WI38 (cell line): ENCODE measurements around the gene DYNC1I1.

Experiments
- H3K4me3 ChIP-seq: 2 replicates; pipeline ENCODE4 v1.5.1; 2011; ENCODE audit warnings: low read depth, mild to moderate bottlenecking, control low read depth, low read length
- TF ChIP-seq, protein P1 (sequence below): IDR thresholded peaks from 2 replicates; pipeline ENCODE4 v1.5.1; 2012; ENCODE audit warnings: low read depth, mild to moderate bottlenecking, control low read depth, low read length

Gene DYNC1I1

DNA sequence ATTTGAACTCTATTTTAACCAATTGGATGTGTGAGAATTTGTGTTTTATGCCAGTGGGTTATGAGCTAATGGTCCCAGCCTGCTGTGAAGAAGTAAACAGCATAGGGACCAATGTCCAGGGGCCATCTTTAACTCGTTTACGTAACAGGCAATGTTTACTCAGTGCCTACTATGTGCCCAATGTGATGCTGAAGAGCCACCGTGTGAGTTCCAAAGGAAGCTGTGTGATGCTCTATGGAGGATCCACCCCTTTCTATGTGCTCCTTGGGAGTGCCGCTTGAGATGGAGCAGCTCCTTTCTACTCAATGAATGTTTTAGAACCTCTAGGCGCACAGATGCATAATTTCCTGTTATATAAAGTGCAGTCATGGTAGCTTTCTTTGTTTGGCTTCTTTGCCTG is 21.3 kb downstream of the DYNC1I1 start:
- no peak overlapping the region for H3K4me3 ChIP-seq
- TF ChIP-seq, protein P1, sequence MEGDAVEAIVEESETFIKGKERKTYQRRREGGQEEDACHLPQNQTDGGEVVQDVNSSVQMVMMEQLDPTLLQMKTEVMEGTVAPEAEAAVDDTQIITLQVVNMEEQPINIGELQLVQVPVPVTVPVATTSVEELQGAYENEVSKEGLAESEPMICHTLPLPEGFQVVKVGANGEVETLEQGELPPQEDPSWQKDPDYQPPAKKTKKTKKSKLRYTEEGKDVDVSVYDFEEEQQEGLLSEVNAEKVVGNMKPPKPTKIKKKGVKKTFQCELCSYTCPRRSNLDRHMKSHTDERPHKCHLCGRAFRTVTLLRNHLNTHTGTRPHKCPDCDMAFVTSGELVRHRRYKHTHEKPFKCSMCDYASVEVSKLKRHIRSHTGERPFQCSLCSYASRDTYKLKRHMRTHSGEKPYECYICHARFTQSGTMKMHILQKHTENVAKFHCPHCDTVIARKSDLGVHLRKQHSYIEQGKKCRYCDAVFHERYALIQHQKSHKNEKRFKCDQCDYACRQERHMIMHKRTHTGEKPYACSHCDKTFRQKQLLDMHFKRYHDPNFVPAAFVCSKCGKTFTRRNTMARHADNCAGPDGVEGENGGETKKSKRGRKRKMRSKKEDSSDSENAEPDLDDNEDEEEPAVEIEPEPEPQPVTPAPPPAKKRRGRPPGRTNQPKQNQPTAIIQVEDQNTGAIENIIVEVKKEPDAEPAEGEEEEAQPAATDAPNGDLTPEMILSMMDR, result no peak

- no peak overlapping the region for H3K4me3 ChIP-seq
- TF ChIP-seq, protein P1, result peak; percentile 16; the same call in 1 of the 2 replicates
These were observed 22.7 kb downstream of the DYNC1I1 start for GRCh38 chr7:95794917-95795515.

DNA sequence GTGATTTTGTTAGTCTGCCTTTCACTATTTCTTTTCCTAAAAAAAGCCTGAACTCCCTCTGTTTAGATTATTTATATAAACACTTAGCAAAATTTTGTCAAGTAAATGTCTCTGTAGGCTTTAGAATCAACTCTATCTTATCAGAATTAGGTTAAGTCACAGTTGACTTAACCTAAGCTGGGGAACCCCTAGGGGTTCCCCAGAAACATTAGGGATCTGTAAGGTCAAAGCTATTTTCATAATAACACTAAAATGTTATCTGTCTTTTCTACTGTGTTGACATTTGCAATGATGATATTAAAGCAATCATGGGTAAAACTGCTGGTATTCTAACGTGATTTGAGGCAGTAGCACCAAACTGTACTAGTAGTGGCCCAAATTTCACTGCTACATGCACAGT is 24.3 kb downstream of the DYNC1I1 start:
- no peak overlapping the region for H3K4me3 ChIP-seq
- TF ChIP-seq, protein P1, result no peak

DNA sequence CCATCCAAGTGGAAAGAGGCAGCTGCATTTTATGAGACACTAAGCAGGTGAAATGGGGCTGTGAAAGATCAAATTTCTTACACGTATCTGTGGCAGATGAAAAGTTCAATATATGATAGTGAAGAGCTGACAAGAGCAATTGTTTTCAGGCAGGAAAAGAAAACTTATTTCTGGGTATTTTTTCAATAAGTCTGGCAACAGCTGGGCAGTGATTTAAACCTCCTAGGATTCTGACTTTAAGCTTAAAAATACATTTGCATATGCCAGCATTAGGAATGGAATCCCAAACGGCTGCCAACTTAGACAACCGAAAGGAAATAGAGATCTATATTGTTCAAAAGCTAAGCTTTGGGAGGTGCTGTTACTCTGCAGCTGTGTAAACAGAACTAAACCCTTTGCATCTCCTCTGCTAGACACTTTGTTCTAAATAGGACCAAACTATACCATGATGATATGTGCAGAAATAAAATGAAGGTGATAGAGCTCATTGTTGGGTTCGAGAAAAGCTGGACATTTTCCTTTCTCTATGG is 26.1 kb downstream of the DYNC1I1 start:
- H3K4me3 ChIP-seq, result no peak overlapping the region
- TF ChIP-seq, protein P1, result no peak

GRCh38 chr7:95800787-95801186 is 28.4 kb downstream of the DYNC1I1 start:
- TF ChIP-seq, protein P1, result no peak

DNA sequence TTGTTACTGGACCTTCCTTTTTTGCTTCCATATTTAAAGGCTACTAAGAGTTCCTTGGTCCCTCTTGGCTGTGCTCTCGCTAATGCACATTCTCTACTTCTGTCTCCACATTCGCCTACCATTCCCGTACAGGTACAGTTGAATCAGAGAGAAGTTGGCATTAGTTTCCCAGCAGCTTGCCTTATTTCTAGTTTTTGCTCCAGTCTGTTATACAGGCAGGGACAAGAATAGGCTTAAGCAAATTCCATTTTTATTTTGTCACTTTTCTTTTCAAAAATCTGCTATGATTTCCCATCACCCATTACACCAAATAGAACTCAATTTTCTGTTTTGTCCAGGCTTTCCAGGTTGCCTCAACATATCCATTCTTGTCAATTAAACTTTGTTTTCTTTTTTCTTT is 29.9 kb downstream of the DYNC1I1 start:
- TF ChIP-seq, protein P1, result no peak

More at GRCh38 chr7:95800787-95801186, 28.4 kb downstream of the DYNC1I1 start:
- no peak overlapping the region for H3K4me3 ChIP-seq

DNA sequence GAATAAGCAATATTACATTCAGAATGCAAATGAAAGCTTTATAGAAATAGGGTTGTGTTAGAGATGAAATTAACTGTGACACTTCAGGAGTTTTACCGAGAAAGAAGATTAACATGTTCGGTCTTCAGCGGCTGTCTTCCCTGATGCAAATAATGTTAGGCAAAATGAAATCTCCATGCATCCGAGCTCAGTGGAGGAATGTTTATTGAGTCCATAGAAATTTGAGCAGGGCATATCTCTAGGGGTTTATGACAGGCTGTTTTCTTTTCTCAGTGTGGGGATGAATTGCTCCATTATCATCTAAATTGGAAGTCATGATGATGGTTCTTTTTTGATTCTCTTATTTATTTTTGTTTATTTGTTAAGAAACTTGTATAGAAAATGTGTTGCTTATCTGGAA is 31.7 kb downstream of the DYNC1I1 start:
- TF ChIP-seq, protein P1, result no peak
- H3K4me3 ChIP-seq, result no peak overlapping the region

More for the DNA sequence above, 29.9 kb downstream of the DYNC1I1 start:
- H3K4me3 ChIP-seq, result no peak overlapping the region
